ENCODE measurements around the gene CDK17.

The CDK17 gene

DNA sequence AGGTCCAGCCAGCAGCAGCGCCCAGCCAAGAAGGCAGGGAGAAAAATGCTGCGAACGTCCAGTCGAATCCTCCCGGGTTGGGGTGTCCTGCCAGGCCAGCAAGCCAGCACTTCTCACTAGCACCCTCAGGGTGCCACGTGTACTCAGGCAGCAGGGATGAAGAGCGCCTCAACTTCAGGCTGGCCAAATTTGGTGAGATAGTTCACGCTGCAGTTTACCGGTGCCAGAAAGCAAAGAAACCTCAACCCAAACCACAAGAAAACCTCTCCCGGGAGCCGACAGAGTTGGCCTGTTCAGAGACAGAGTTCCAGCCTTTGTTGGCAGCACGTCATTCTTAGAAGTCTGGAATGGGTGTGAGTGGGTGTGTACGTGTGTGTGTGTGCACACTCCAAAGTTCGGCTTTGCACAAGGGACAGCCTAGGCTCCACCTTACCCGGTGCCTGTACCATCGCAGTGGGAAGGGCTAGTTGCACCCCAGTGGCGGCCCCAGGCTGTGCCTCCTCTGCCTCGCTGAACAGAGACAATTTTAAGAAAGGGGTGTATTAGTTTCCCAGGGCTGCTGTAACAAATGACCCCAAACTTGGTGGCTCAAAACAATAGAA is 163.9 kb downstream of the CDK17 start:
- DNase-seq = peak; percentile 13

DNA sequence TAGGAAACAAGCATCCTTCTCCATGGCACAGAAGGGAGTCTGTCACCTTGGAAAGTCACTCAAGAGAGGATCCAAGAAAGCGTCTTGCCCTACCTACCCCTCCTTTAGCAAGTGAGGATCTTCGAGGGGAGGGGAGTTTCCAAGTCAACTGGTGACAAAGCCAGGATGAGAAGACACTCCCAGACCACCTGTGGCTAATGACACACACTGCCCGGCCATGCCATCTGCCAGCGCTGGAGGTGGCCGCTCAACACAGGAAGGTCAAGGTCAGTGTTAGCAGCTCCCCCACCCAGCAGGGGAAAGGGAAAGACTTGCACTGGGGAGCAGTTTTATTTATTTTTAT is 164.8 kb downstream of the CDK17 start:
- DNase-seq = peak; percentile 31

DNA sequence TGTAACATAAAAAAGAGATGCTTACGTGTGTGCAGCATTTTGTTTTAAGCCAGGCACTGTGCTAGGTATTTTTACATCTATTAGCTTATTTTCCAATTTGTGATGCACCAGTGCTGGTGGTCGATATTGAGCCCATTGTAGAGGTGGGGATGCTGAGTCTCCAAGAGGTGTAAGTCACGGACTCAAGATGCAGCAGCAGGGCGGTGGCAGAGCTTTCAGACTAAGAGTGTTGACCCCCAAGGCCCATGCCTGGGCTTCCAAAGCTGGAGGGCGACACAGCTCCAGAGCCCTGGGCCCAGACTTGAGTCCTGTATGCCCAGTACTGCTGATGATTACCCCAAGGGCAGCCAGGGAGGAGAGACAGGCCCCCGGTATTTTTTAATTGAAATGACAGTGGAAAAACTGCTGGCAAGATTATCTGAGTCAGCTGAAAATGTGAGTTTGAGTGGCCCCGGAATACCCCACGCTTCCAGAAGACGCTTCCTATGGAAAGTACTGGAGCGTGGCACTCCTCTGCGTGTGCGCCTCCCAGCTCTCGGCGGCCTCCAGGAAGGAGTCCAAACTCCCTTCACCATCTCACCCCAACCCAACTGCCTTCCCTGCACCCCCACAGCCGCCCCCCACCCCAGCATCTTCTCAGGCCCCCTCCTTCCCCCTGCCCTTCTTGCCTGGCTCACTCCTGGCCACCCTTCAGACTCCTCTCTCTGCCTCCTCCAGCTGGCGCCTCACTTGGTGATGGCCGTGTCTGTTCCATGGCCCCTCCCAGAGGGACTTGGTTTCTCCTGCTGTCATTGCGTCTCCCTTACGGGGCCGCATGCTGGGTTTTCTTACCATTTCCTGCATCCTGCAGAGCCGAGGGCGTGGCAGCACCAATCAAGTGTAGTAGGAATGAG is 165.4 kb downstream of the CDK17 start:
- DNase-seq = no peak

DNA sequence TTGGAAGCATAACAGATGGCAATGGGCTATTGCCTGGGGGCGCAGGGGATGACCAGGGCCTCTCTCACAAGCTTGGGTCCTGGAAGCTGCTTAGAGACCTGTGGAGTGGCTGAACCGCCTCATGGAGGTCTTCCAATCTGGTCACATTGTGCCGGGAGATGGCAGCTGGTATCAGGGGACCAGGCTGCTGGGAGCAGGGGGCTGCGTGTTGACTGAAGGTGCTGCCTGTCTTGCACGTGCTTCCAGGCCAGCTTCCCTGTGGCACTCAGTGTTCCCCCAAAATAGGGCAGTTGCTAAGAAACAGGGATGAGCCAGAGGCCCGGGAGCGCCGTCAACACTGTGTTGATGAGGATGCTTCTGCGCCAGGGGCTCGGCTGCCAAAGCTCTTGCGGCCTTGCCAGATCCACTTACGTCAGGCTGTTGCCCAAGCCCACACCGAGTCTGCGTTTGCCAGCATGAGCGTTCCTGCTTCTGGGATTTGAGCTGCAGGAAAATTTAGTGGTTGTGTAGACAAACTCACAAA is 166.2 kb downstream of the CDK17 start:
- DNase-seq = peak; percentile 97

DNA sequence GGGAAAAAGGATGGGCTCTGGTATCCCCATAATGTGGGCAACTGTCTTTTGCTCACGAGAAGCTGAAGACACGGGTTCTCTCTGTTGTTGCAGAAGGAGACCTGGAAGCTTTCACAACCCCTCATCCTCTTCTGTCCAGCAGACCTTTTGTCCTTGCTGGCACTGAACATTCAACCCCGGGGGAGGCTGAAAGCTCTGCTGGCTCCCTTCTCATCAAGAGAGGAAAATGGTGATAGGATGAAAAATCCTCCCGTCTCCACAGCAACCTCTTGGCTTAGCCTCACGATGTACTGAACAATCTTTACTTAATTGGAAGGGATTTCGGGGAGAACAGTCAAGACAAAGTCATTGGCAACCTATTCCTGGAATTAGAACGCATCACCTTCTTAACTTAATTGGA is 167.1 kb downstream of the CDK17 start:
- peak; percentile 31 for DNase-seq

DNA sequence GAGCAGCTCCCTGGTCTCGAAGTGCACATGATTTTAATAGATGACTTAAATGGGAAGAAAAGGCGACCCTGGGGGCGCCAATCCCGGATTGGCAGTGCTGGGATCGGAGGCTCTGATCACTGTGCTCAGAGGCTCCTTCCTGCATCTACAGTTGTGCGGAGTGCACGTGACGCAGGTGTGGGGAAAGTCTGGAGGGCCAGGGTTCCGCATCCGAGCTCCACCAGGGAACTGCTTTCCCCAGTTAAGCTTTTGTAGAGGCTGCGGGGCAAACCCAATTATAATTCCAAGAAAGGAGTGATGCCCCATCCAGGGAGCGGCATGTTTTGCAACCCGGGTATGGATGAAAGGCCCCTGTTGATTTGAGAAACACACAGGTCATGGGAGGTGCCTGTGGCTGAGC is 169.6 kb downstream of the CDK17 start:
- no peak for DNase-seq

DNA sequence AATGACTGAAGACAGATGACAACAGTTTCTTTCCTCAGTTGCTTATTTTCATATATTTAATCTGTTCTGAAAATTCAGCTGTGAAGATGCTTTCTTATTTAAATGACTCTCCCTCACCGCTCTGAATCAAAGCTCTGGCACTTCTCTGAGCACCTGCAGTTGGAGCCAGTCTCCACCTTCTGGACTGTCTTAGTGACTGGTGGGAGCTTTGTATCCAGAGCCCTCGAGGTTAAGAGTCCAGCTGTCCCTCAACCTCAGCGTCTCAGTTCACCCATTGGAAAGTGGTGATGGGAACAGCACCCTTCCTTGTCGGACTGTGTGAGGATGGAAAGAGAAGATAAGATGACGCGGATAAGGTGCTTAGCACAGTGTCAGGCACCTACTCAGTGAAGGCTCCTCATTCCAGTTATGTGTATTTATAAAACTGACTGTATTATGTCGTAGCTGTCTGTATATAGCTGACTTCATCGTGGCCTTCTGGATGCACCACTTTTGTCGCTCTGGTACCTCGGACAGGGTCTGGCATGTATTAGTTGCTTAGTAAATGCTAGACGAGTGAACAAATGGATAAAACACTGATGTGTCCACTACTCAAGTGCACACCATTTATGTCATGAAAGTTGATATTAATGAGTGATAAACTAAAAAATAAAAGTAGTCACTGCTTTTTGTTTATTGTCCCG is 171.5 kb downstream of the CDK17 start:
- no peak for DNase-seq
